GM18873 (cell line): ENCODE results near the gene BCL2L11.

ENCODE experiments used
- ATAC-seq: cut with Tn5 transposase; IDR thresholded peaks from one replicate; pipeline ENCODE4 v1.9.1; 2021; ENCODE audit warnings: mild to moderate bottlenecking, moderate library complexity, moderate number of reproducible peaks; ENCODE audit not compliant: unreplicated experiment, low FRiP score

BCL2L11 gene

DNA sequence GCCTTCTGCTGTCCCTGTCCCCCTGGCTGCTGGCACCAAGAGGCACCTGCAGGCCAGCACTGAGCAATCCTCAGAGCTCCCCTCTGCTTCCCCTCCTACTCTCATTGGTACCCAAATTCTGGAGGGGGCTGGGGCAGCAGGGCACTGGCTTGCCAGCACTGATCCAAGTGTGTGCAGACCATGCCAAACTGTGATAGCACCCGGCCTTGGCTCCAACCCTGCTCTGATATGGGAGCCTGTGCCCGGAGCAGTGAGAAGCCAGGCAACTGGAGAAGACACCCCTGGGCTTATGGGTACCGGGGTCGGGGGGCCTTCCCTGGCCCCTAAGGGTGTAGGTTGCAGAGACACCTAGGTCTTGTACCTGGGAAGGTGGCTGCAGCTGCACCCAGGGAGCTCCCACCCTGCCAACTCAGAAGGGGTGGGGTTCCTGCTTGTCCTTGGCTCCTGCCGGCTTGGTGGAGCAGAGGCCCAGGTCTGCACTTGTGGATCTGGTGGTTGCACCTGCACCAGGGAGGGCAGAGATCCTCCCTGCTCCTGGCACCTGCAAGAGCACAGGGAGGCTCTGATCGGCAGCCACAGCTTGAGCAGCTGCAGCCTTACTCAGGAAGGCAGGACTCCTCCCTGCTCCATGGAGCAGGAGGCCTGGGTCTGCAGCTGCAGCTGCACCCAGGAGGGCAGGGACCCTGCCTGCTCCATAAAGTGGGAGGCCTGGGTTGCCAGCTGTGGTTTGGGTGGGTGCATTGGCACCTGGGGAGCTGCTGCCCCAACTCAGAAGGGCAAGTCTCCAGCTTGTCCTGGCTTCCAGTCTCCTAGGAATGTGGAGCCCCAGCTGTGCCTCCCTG lies 96.3 kb downstream of the BCL2L11 start:
- no peak for ATAC-seq
